ENCODE data around the gene TMEM87B.
"Not testable (repeated sequence)": the region's sequence is repeated elsewhere in the genome, so short reads cannot be mapped to it uniquely, and the experiment has no call there.

TMEM87B gene

GRCh38 chr2:112033600-112033999 lies 21.5 kb upstream of the TMEM87B start:
- Histone ChIP-seq H3K9ac (ENCODE audit: low read depth, low read length) (no peak overlapping the region), H3K36me3 (ENCODE audit: control insufficient read depth, insufficient read depth, low read length) (no peaks in the 10 kb centered on the region), H3K27ac (ENCODE audit: low read depth, low read length) (no peak overlapping the region), H3K4me1 (ENCODE audit: control insufficient read depth, insufficient read depth, low read length) (peaks cover 15% of the 10 kb centered on the region), H3K27me3 (ENCODE audit: control insufficient read depth, insufficient read depth, low read length) (no peaks in the 10 kb centered on the region), H3K4me3 (ENCODE audit: low read depth, low read length) (no peak overlapping the region), H3K9me3 (ENCODE audit: control insufficient read depth, insufficient read depth, low read length) (no peaks in the 10 kb centered on the region; the same call in 1 of the 2 replicates)

GRCh38 chr2:112034924-112035323 lies 20.1 kb upstream of the TMEM87B start:
- H3K36me3 ChIP-seq (ENCODE audit: control insufficient read depth, insufficient read depth, low read length), result no peaks in the 10 kb centered on the region
- H3K9me3 ChIP-seq (ENCODE audit: control insufficient read depth, insufficient read depth, low read length), result no peaks in the 10 kb centered on the region; the same call in 1 of the 2 replicates
- no peaks in the 10 kb centered on the region for H3K27me3 ChIP-seq (ENCODE audit: control insufficient read depth, insufficient read depth, low read length)
- peaks cover 15% of the 10 kb centered on the region for H3K4me1 ChIP-seq (ENCODE audit: control insufficient read depth, insufficient read depth, low read length)
- no peak overlapping the region for H3K9ac ChIP-seq (ENCODE audit: low read depth, low read length)
- H3K4me3 ChIP-seq (ENCODE audit: low read depth, low read length), result no peak overlapping the region
- no peak overlapping the region for H3K27ac ChIP-seq (ENCODE audit: low read depth, low read length)

GRCh38 chr2:112035786-112036185 lies 19.3 kb upstream of the TMEM87B start:
- H3K9me3 ChIP-seq (ENCODE audit: control insufficient read depth, insufficient read depth, low read length), result no peaks in the 10 kb centered on the region; the same call in 1 of the 2 replicates

GRCh38 chr2:112039556-112039955 lies 15.5 kb upstream of the TMEM87B start:
- peaks cover 14% of the 10 kb centered on the region for H3K4me1 ChIP-seq (ENCODE audit: control insufficient read depth, insufficient read depth, low read length)
- H3K27ac ChIP-seq (ENCODE audit: low read depth, low read length), result peak overlapping the region; percentile 28
- H3K4me3 ChIP-seq (ENCODE audit: low read depth, low read length); H3K36me3 ChIP-seq (ENCODE audit: control insufficient read depth, insufficient read depth, low read length); H3K27me3 ChIP-seq (ENCODE audit: control insufficient read depth, insufficient read depth, low read length); H3K9me3 ChIP-seq (ENCODE audit: control insufficient read depth, insufficient read depth, low read length); H3K9ac ChIP-seq (ENCODE audit: low read depth, low read length): not testable (repeated sequence)

More at GRCh38 chr2:112035786-112036185, 19.3 kb upstream of the TMEM87B start:
- no peaks in the 10 kb centered on the region for H3K36me3 ChIP-seq (ENCODE audit: control insufficient read depth, insufficient read depth, low read length)
- H3K4me1 ChIP-seq (ENCODE audit: control insufficient read depth, insufficient read depth, low read length), result peaks cover 15% of the 10 kb centered on the region
- no peak overlapping the region for H3K9ac ChIP-seq (ENCODE audit: low read depth, low read length)
- H3K27me3 ChIP-seq (ENCODE audit: control insufficient read depth, insufficient read depth, low read length), result no peaks in the 10 kb centered on the region
- H3K4me3 ChIP-seq (ENCODE audit: low read depth, low read length), result no peak overlapping the region
- H3K27ac ChIP-seq (ENCODE audit: low read depth, low read length), result no peak overlapping the region

- not testable (repeated sequence) for H3K36me3 ChIP-seq (ENCODE audit: control insufficient read depth, insufficient read depth, low read length); H3K9ac ChIP-seq (ENCODE audit: low read depth, low read length); H3K9me3 ChIP-seq (ENCODE audit: control insufficient read depth, insufficient read depth, low read length); H3K27me3 ChIP-seq (ENCODE audit: control insufficient read depth, insufficient read depth, low read length); H3K4me3 ChIP-seq (ENCODE audit: low read depth, low read length)
- peak overlapping the region; percentile 28 for H3K27ac ChIP-seq (ENCODE audit: low read depth, low read length)
- peaks cover 14% of the 10 kb centered on the region for H3K4me1 ChIP-seq (ENCODE audit: control insufficient read depth, insufficient read depth, low read length)
Measured at GRCh38 chr2:112040066-112040465, 15.0 kb upstream of the TMEM87B start.

GRCh38 chr2:112041460-112041859 lies 13.6 kb upstream of the TMEM87B start:
- not testable (repeated sequence) for H3K27me3 ChIP-seq (ENCODE audit: control insufficient read depth, insufficient read depth, low read length); H3K9ac ChIP-seq (ENCODE audit: low read depth, low read length); H3K36me3 ChIP-seq (ENCODE audit: control insufficient read depth, insufficient read depth, low read length); H3K27ac ChIP-seq (ENCODE audit: low read depth, low read length); H3K4me3 ChIP-seq (ENCODE audit: low read depth, low read length)
- H3K4me1 ChIP-seq (ENCODE audit: control insufficient read depth, insufficient read depth, low read length), result peaks cover 14% of the 10 kb centered on the region
- H3K9me3 ChIP-seq (ENCODE audit: control insufficient read depth, insufficient read depth, low read length), result peaks cover 11% of the 10 kb centered on the region; the same call in 1 of the 2 replicates

- Histone ChIP-seq H3K27ac (ENCODE audit: low read depth, low read length) (no peak overlapping the region), H3K36me3 (ENCODE audit: control insufficient read depth, insufficient read depth, low read length) (no peaks in the 10 kb centered on the region), H3K27me3 (ENCODE audit: control insufficient read depth, insufficient read depth, low read length) (no peaks in the 10 kb centered on the region), H3K4me1 (ENCODE audit: control insufficient read depth, insufficient read depth, low read length) (peaks cover 28% of the 10 kb centered on the region), H3K4me3 (ENCODE audit: low read depth, low read length) (no peak overlapping the region), H3K9me3 (ENCODE audit: control insufficient read depth, insufficient read depth, low read length) (peaks cover 11% of the 10 kb centered on the region; the same call in 1 of the 2 replicates), H3K9ac (ENCODE audit: low read depth, low read length) (no peak overlapping the region)
Measured at GRCh38 chr2:112045446-112046014, 9.5 kb upstream of the TMEM87B start.

GRCh38 chr2:112046231-112046630 lies 8.8 kb upstream of the TMEM87B start:
- no peak overlapping the region for H3K27ac ChIP-seq (ENCODE audit: low read depth, low read length)
- peaks cover 28% of the 10 kb centered on the region for H3K4me1 ChIP-seq (ENCODE audit: control insufficient read depth, insufficient read depth, low read length)
- H3K4me3 ChIP-seq (ENCODE audit: low read depth, low read length), result no peak overlapping the region
- no peaks in the 10 kb centered on the region for H3K27me3 ChIP-seq (ENCODE audit: control insufficient read depth, insufficient read depth, low read length)
- no peak overlapping the region for H3K9ac ChIP-seq (ENCODE audit: low read depth, low read length)
- H3K9me3 ChIP-seq (ENCODE audit: control insufficient read depth, insufficient read depth, low read length), result peaks cover 11% of the 10 kb centered on the region; the same call in 1 of the 2 replicates
- H3K36me3 ChIP-seq (ENCODE audit: control insufficient read depth, insufficient read depth, low read length), result no peaks in the 10 kb centered on the region

- Histone ChIP-seq H3K4me1 (ENCODE audit: control insufficient read depth, insufficient read depth, low read length) (peaks cover 20% of the 10 kb centered on the region), H3K27ac (ENCODE audit: low read depth, low read length) (peak overlapping the region; percentile 87), H3K9me3 (ENCODE audit: control insufficient read depth, insufficient read depth, low read length) (peaks cover 11% of the 10 kb centered on the region; the same call in 1 of the 2 replicates), H3K27me3 (ENCODE audit: control insufficient read depth, insufficient read depth, low read length) (no peaks in the 10 kb centered on the region), H3K9ac (ENCODE audit: low read depth, low read length) (no peak overlapping the region), H3K4me3 (ENCODE audit: low read depth, low read length) (no peak overlapping the region), H3K36me3 (ENCODE audit: control insufficient read depth, insufficient read depth, low read length) (no peaks in the 10 kb centered on the region)
Measured at GRCh38 chr2:112047537-112048235, 7.4 kb upstream of the TMEM87B start.

- Histone ChIP-seq H3K27ac (ENCODE audit: low read depth, low read length) (peak overlapping the region; percentile 87), H3K4me3 (ENCODE audit: low read depth, low read length) (no peak overlapping the region), H3K9me3 (ENCODE audit: control insufficient read depth, insufficient read depth, low read length) (peaks cover 11% of the 10 kb centered on the region; the same call in 1 of the 2 replicates), H3K9ac (ENCODE audit: low read depth, low read length) (no peak overlapping the region), H3K27me3 (ENCODE audit: control insufficient read depth, insufficient read depth, low read length) (no peaks in the 10 kb centered on the region), H3K4me1 (ENCODE audit: control insufficient read depth, insufficient read depth, low read length) (peaks cover 16% of the 10 kb centered on the region), H3K36me3 (ENCODE audit: control insufficient read depth, insufficient read depth, low read length) (no peaks in the 10 kb centered on the region)
Measured at GRCh38 chr2:112048236-112048592, 6.9 kb upstream of the TMEM87B start.

GRCh38 chr2:112048887-112049286 lies 6.2 kb upstream of the TMEM87B start:
- Histone ChIP-seq H3K4me3 (ENCODE audit: low read depth, low read length) (no peak overlapping the region), H3K4me1 (ENCODE audit: control insufficient read depth, insufficient read depth, low read length) (peaks cover 18% of the 10 kb centered on the region), H3K9ac (ENCODE audit: low read depth, low read length) (no peak overlapping the region), H3K27ac (ENCODE audit: low read depth, low read length) (no peak overlapping the region), H3K9me3 (ENCODE audit: control insufficient read depth, insufficient read depth, low read length) (peaks cover 11% of the 10 kb centered on the region; the same call in 1 of the 2 replicates), H3K36me3 (ENCODE audit: control insufficient read depth, insufficient read depth, low read length) (no peaks in the 10 kb centered on the region), H3K27me3 (ENCODE audit: control insufficient read depth, insufficient read depth, low read length) (no peaks in the 10 kb centered on the region)

Data from HUES48 (cell line).